DOHH2 (cell line): ENCODE results near the gene EIF4B.

ENCODE experiments used
- H3F3A ChIP-seq: fragments of 200-600 bp; sonication (generic), shearing (Covaris generic); 2 replicates; pipeline ENCODE4 v1.6.0; 2016; ENCODE audit warnings: antibody characterized with exemption, mild to moderate bottlenecking; ENCODE audit not compliant: control insufficient read depth, insufficient read depth
- H3K27ac ChIP-seq: fragments of 200-600 bp; sonication (generic); 2 replicates; pipeline ENCODE4 v1.5.1; 2014; ENCODE audit warnings: low read depth, mild to moderate bottlenecking, low read length, moderate library complexity
- H3K27me3 ChIP-seq: fragments of 200-600 bp; sonication (generic); 2 replicates; pipeline ENCODE4 v1.6.1; 2014; ENCODE audit warnings: mild to moderate bottlenecking, low read length, mixed read lengths; ENCODE audit not compliant: control insufficient read depth
- H3K36me3 ChIP-seq: fragments of 200-600 bp; sonication (generic); 2 replicates; pipeline ENCODE4 v1.6.1; 2014; ENCODE audit warnings: mild to moderate bottlenecking, low read length, moderate library complexity, mixed read lengths; ENCODE audit not compliant: control insufficient read depth
- H3K4me1 ChIP-seq: fragments of 200-600 bp; sonication (generic); 2 replicates; pipeline ENCODE4 v1.6.1; 2014; ENCODE audit warnings: mild to moderate bottlenecking, low read length, mixed read lengths; ENCODE audit not compliant: control insufficient read depth
- H3K4me2 ChIP-seq: fragments of 200-600 bp; sonication (generic); 2 replicates; pipeline ENCODE4 v1.6.0; 2014; ENCODE audit warnings: mild to moderate bottlenecking, low read length, moderate library complexity
- H3K4me3 ChIP-seq: fragments of 200-600 bp; sonication (generic); 2 replicates; pipeline ENCODE4 v1.5.1; 2014; ENCODE audit warnings: mild to moderate bottlenecking, low read length, mixed read lengths
- H3K79me2 ChIP-seq: fragments of 200-600 bp; sonication (generic); 2 replicates; pipeline ENCODE4 v1.6.1; 2014; ENCODE audit warnings: mild to moderate bottlenecking, low read length, mixed read lengths; ENCODE audit not compliant: control insufficient read depth
- H3K9me2 ChIP-seq: fragments of 200-600 bp; sonication (generic); replicated peaks from 2 replicates; pipeline ENCODE4 v1.6.1; 2014; ENCODE audit warnings: mild to moderate bottlenecking, low read length, mixed read lengths; ENCODE audit not compliant: control insufficient read depth
- H3K9me3 ChIP-seq: fragments of 200-600 bp; sonication (generic); 2 replicates; pipeline ENCODE4 v1.6.1; 2014; ENCODE audit warnings: antibody characterized with exemption, low read length, mixed read lengths; ENCODE audit not compliant: control insufficient read depth, insufficient read depth
- H4K20me1 ChIP-seq: fragments of 200-600 bp; sonication (generic); 2 replicates; pipeline ENCODE4 v1.6.0; 2014; ENCODE audit warnings: low read depth, mild to moderate bottlenecking, antibody characterized with exemption, low read length, moderate library complexity; ENCODE audit not compliant: control insufficient read depth, insufficient read depth
- CTCF ChIP-seq: fragments of 200-600 bp; sonication (generic); IDR thresholded peaks from one replicate; pipeline ENCODE4 v1.5.1; 2014; ENCODE audit warnings: antibody characterized with exemption, mild to moderate bottlenecking, low read depth, low read length; ENCODE audit not compliant: poor library complexity, severe bottlenecking
- EZH2phosphoT487 ChIP-seq: fragments of 200-600 bp; sonication (generic); IDR thresholded peaks from 2 replicates; pipeline ENCODE4 v1.6.1; 2017; ENCODE audit warnings: borderline replicate concordance, mild to moderate bottlenecking, antibody characterized with exemption, low read length, moderate library complexity, mixed read lengths

The EIF4B gene

GRCh38 chr12:53071591-53072551 lies 65.6 kb downstream of the EIF4B start:
- no peaks in the 10 kb centered on the region for H3K9me3 ChIP-seq
- H3K79me2 ChIP-seq = no peaks in the 10 kb centered on the region
- no peaks in the 10 kb centered on the region for H3F3A ChIP-seq
- H3K27me3 ChIP-seq = no peaks in the 10 kb centered on the region
- no peaks in the 10 kb centered on the region for H4K20me1 ChIP-seq
- no peak overlapping the region for H3K4me3 ChIP-seq
- H3K27ac ChIP-seq = no peak overlapping the region
- peaks cover 12% of the 10 kb centered on the region for H3K4me1 ChIP-seq
- no peak for TF ChIP-seq CTCF
- H3K36me3 ChIP-seq = peaks cover 33% of the 10 kb centered on the region
- H3K4me2 ChIP-seq = no peak overlapping the region
- no peaks in the 10 kb centered on the region for H3K9me2 ChIP-seq

GRCh38 chr12:53073881-53074280 lies 67.6 kb downstream of the EIF4B start:
- TF ChIP-seq EZH2phosphoT487 = no peak
- TF ChIP-seq CTCF = no peak
- H3K27me3 ChIP-seq = no peaks in the 10 kb centered on the region
- no peaks in the 10 kb centered on the region for H4K20me1 ChIP-seq
- H3K79me2 ChIP-seq = peaks cover 17% of the 10 kb centered on the region
- H3K9me2 ChIP-seq = no peaks in the 10 kb centered on the region
- no peak overlapping the region for H3K27ac ChIP-seq
- no peaks in the 10 kb centered on the region for H3K9me3 ChIP-seq
- H3K36me3 ChIP-seq = peaks cover 38% of the 10 kb centered on the region
- no peaks in the 10 kb centered on the region for H3F3A ChIP-seq
- peaks cover 22% of the 10 kb centered on the region for H3K4me1 ChIP-seq
- H3K4me2 ChIP-seq = no peak overlapping the region
- no peak overlapping the region for H3K4me3 ChIP-seq

GRCh38 chr12:53074283-53074998 lies 68.2 kb downstream of the EIF4B start:
- Histone ChIP-seq H3K9me2 (no peaks in the 10 kb centered on the region), H4K20me1 (no peaks in the 10 kb centered on the region), H3K27ac (no peak overlapping the region), H3K36me3 (peaks cover 38% of the 10 kb centered on the region), H3K4me3 (no peak overlapping the region), H3K79me2 (peaks cover 18% of the 10 kb centered on the region), H3K4me1 (peaks cover 22% of the 10 kb centered on the region), H3F3A (no peaks in the 10 kb centered on the region), H3K4me2 (no peak overlapping the region), H3K27me3 (no peaks in the 10 kb centered on the region), H3K9me3 (no peaks in the 10 kb centered on the region)
- TF ChIP-seq CTCF (no peak), EZH2phosphoT487 (no peak)
